Hematopoietic multipotent progenitor cell (in vitro differentiated cells): Measurements from ENCODE around the gene TBL3. TPM values are rescaled to one million over a fixed set of nuclear protein-coding genes. Genes with fewer than 3 reads are reported as not detected.
A peak's percentile ranks its signal among the peaks of the same experiment; 100 is the strongest.
"Not testable (repeated sequence)": the region's sequence is repeated elsewhere in the genome, so short reads cannot be mapped to it uniquely, and the experiment has no call there.

Experiments
- DNase-seq, 3 donors: peaks; one replicate each; pipeline ENCODE4 v3.0.0-alpha.2; 2011 to 2015; ENCODE audit warnings: low read depth in 2 of 3, low spot score in 2 of 3
- total RNA-seq: library from RNA; depleted of rRNA; stranded (reverse); fragments of >200 nt; gene quantifications from one replicate; pipeline ENCODE4 v1.2.3, GENCODE V29; 2012

Gene TBL3
- total RNA-seq, 1 donor, result 62.7 TPM

GRCh38 chr16:1998852-1999801 is 27.3 kb downstream of the TBL3 start:
- DNase-seq, result no peak

- DNase-seq, result no peak
These were observed 28.1 kb downstream of the TBL3 start for GRCh38 chr16:1999866-2000514.

- DNase-seq, result no peak
These were observed 29.2 kb downstream of the TBL3 start for GRCh38 chr16:2001035-2001434.

GRCh38 chr16:2001456-2002355 is 29.9 kb downstream of the TBL3 start:
- DNase-seq, result no peak

GRCh38 chr16:2002406-2003230 is 30.8 kb downstream of the TBL3 start:
- no peak for DNase-seq

- no peak for DNase-seq
These were observed 31.5 kb downstream of the TBL3 start for GRCh38 chr16:2003231-2003826.

- DNase-seq, result peak; percentile 72 to 92 (median 87)
These were observed 32.2 kb downstream of the TBL3 start for GRCh38 chr16:2003827-2004641.

- DNase-seq, result no peak
These were observed 33.1 kb downstream of the TBL3 start for GRCh38 chr16:2004795-2005517.

GRCh38 chr16:2005646-2006045 is 33.8 kb downstream of the TBL3 start:
- DNase-seq, result peak in 2 of 3 donors; percentile 77 to 90

GRCh38 chr16:2006317-2006716 is 34.5 kb downstream of the TBL3 start:
- no peak for DNase-seq

- no peak for DNase-seq
These were observed 35.4 kb downstream of the TBL3 start for GRCh38 chr16:2007081-2007836.

- peak in 2 of 3 donors; percentile 71 to 82 for DNase-seq
These were observed 36.2 kb downstream of the TBL3 start for GRCh38 chr16:2008009-2008526.

GRCh38 chr16:2008631-2009163 is 36.8 kb downstream of the TBL3 start:
- peak in 1 of 3 donors; percentile 19 for DNase-seq

GRCh38 chr16:2009164-2009711 is 37.4 kb downstream of the TBL3 start:
- DNase-seq, result no peak

- peak; percentile 69 to 87 (median 87) for DNase-seq
These were observed 38.1 kb downstream of the TBL3 start, which contains the start of gene ZNF598 for GRCh38 chr16:2009791-2010510. ZNF598 (minus strand) TSS chr16:2009821.

- not testable (repeated sequence) for DNase-seq
These were observed 39.9 kb downstream of the TBL3 start for GRCh38 chr16:2011726-2012125.
